GM18526 (cell line): ENCODE results near the gene TANC1.

Source experiments
- POLR2A ChIP-seq: IDR thresholded peaks from 3 replicates; pipeline ENCODE4 v1.6.1; 2011; ENCODE audit not compliant: insufficient read length; ENCODE audit errors: extremely low read depth

TANC1 gene

GRCh38 chr2:159022019-159022418, 53.6 kb downstream of the TANC1 start:
- no peak for TF ChIP-seq POLR2A

GRCh38 chr2:159026170-159026569, 57.7 kb downstream of the TANC1 start:
- no peak for TF ChIP-seq POLR2A

GRCh38 chr2:159028776-159029175, 60.3 kb downstream of the TANC1 start:
- TF ChIP-seq POLR2A = no peak

- no peak for TF ChIP-seq POLR2A
These were observed 61.5 kb downstream of the TANC1 start for GRCh38 chr2:159029936-159030335.

- TF ChIP-seq POLR2A = no peak
These were observed 62.4 kb downstream of the TANC1 start for GRCh38 chr2:159030674-159031380.

- no peak for TF ChIP-seq POLR2A
These were observed 63.7 kb downstream of the TANC1 start for GRCh38 chr2:159032146-159032545.

GRCh38 chr2:159032580-159032979, 64.1 kb downstream of the TANC1 start:
- TF ChIP-seq POLR2A = no peak

- TF ChIP-seq POLR2A = no peak
These were observed 66.3 kb downstream of the TANC1 start for GRCh38 chr2:159034713-159035112.

GRCh38 chr2:159035790-159036411, 67.5 kb downstream of the TANC1 start:
- no peak for TF ChIP-seq POLR2A

- TF ChIP-seq POLR2A = no peak
These were observed 73.8 kb downstream of the TANC1 start for GRCh38 chr2:159042115-159042850.

GRCh38 chr2:159043710-159044109, 75.3 kb downstream of the TANC1 start:
- TF ChIP-seq POLR2A = no peak

GRCh38 chr2:159044804-159045286, 76.4 kb downstream of the TANC1 start:
- TF ChIP-seq POLR2A = no peak

GRCh38 chr2:159045545-159046454, 77.4 kb downstream of the TANC1 start:
- no peak for TF ChIP-seq POLR2A

- no peak for TF ChIP-seq POLR2A
These were observed 78.5 kb downstream of the TANC1 start for GRCh38 chr2:159046966-159047365.

GRCh38 chr2:159050426-159050825, 82.0 kb downstream of the TANC1 start:
- no peak for TF ChIP-seq POLR2A
